GM12891 (cell line): Measurements from ENCODE around the gene HMGN2.

ENCODE experiments used
- DNase-seq: peaks from one replicate; pipeline ENCODE4 v3.0.0; 2011; ENCODE audit warnings: low spot score; ENCODE audit not compliant: insufficient read length
- FAIRE-seq: peaks from 2 replicates; lab custom pipeline; 2011; peaks lifted over from hg19 to GRCh38; lab: Jason Lieb, UNC
- PAX5 ChIP-seq: IDR thresholded peaks from 2 replicates; pipeline ENCODE4 v1.6.1; 2011; ENCODE audit warnings: low read length, moderate library complexity, mild to moderate bottlenecking; ENCODE audit not compliant: insufficient read depth, severe bottlenecking
- POLR2A ChIP-seq: IDR thresholded peaks from 2 replicates; pipeline ENCODE4 v1.6.1; 2011; ENCODE audit warnings: low read depth, low read length, control low read depth
- POLR2AphosphoS5 ChIP-seq: IDR thresholded peaks from 2 replicates; pipeline ENCODE4 v1.6.1; 2011; ENCODE audit warnings: low read depth, low read length, control low read depth
- POU2F2 ChIP-seq: IDR thresholded peaks from 2 replicates; pipeline ENCODE4 v1.6.1; 2011; ENCODE audit warnings: low read depth, mild to moderate bottlenecking, control low read depth, low read length, moderate library complexity
- SPI1 ChIP-seq: IDR thresholded peaks from 2 replicates; pipeline ENCODE4 v1.6.1; 2011; ENCODE audit warnings: low read depth, low read length, control low read depth
- TAF1 ChIP-seq: IDR thresholded peaks from 2 replicates; pipeline ENCODE4 v1.6.1; 2011; ENCODE audit warnings: low read depth, low read length, control low read depth

The HMGN2 gene

GRCh38 chr1:26475989-26476388, 3.7 kb downstream of the HMGN2 start:
- FAIRE-seq (no peak), DNase-seq (no peak)
- TF ChIP-seq POLR2A (peak; percentile 9; the same call in 1 of the 2 replicates), POLR2AphosphoS5 (peak; percentile 59), TAF1 (no peak), PAX5 (no peak), SPI1 (no peak), POU2F2 (no peak)

GRCh38 chr1:26476958-26477357, 4.7 kb downstream of the HMGN2 start:
- FAIRE-seq, result no peak
- no peak for DNase-seq

GRCh38 chr1:26477446-26478152, 5.4 kb downstream of the HMGN2 start:
- FAIRE-seq (no peak), DNase-seq (no peak)
- TF ChIP-seq POLR2AphosphoS5 (peak; percentile 50), TAF1 (no peak), POLR2A (0 out of 2 replicates have a peak, but pooled peaks have one; percentile 33)

More at GRCh38 chr1:26476958-26477357, 4.7 kb downstream of the HMGN2 start:
- TF ChIP-seq SPI1, result no peak
- no peak for TF ChIP-seq POU2F2
- TF ChIP-seq POLR2AphosphoS5, result no peak
- TF ChIP-seq TAF1, result no peak
- TF ChIP-seq PAX5, result no peak
- TF ChIP-seq POLR2A, result no peak; the same call in 1 of the 2 replicates

GRCh38 chr1:26478159-26478558, 5.9 kb downstream of the HMGN2 start:
- TF ChIP-seq POLR2A (no peak), PAX5 (no peak), TAF1 (no peak), SPI1 (no peak), POLR2AphosphoS5 (no peak), POU2F2 (no peak)

GRCh38 chr1:26478988-26479387, 6.7 kb downstream of the HMGN2 start:
- FAIRE-seq (no peak), DNase-seq (no peak)
- TF ChIP-seq TAF1 (no peak), POLR2AphosphoS5 (no peak), POU2F2 (no peak)

More at GRCh38 chr1:26478159-26478558, 5.9 kb downstream of the HMGN2 start:
- DNase-seq (no peak), FAIRE-seq (no peak)

- DNase-seq (no peak), FAIRE-seq (no peak)
- TF ChIP-seq SPI1 (no peak), POLR2AphosphoS5 (no peak), POU2F2 (no peak), POLR2A (no peak), TAF1 (no peak), PAX5 (no peak)
Measured at GRCh38 chr1:26482921-26483320, 10.7 kb downstream of the HMGN2 start.

- DNase-seq (no peak), FAIRE-seq (no peak)
- TF ChIP-seq SPI1 (no peak), TAF1 (no peak), PAX5 (no peak), POLR2A (no peak), POU2F2 (no peak), POLR2AphosphoS5 (no peak)
Measured at GRCh38 chr1:26483980-26484379, 11.7 kb downstream of the HMGN2 start.

- no peak for TF ChIP-seq POLR2AphosphoS5
- TF ChIP-seq PAX5, result no peak
- TF ChIP-seq POLR2A, result no peak
- TF ChIP-seq TAF1, result no peak
- TF ChIP-seq POU2F2, result no peak
- no peak for TF ChIP-seq SPI1
- DNase-seq, result no peak
- FAIRE-seq, result peak; percentile 16
Measured at GRCh38 chr1:26490155-26490554, 17.9 kb downstream of the HMGN2 start.

- TF ChIP-seq POLR2A, result no peak
- no peak for TF ChIP-seq POU2F2
- TF ChIP-seq SPI1, result peak; percentile 61; the same call in 1 of the 2 replicates
- DNase-seq (no peak), FAIRE-seq (no peak)
Measured at GRCh38 chr1:26493267-26493666, 21.0 kb downstream of the HMGN2 start.

- no peak for DNase-seq
- no peak for FAIRE-seq
- no peak for TF ChIP-seq POLR2AphosphoS5
- TF ChIP-seq SPI1, result no peak
- no peak for TF ChIP-seq POU2F2
- TF ChIP-seq PAX5, result no peak
- TF ChIP-seq TAF1, result no peak
- TF ChIP-seq POLR2A, result no peak
Measured at GRCh38 chr1:26493938-26494337, 21.7 kb downstream of the HMGN2 start.

- FAIRE-seq (no peak), DNase-seq (no peak)
- TF ChIP-seq POLR2AphosphoS5, result no peak
- TF ChIP-seq POLR2A, result no peak
- no peak for TF ChIP-seq POU2F2
- TF ChIP-seq TAF1, result no peak
- no peak for TF ChIP-seq PAX5
- no peak for TF ChIP-seq SPI1
Measured at GRCh38 chr1:26496861-26497260, 24.6 kb downstream of the HMGN2 start.
